Measurements from ENCODE around the gene CD300LG.
"Not testable (repeated sequence)": the region's sequence is repeated elsewhere in the genome, so short reads cannot be mapped to it uniquely, and the experiment has no call there.

The CD300LG gene

GRCh38 chr17:43846963-43847371, at the start of gene CD300LG:
TSS of gene CD300LG (plus strand) at chr17:43847176. CDS start at chr17:43847217, 41 bp downstream.
- DNase-seq = no peak

GRCh38 chr17:43798024-43798423, 49.0 kb upstream of the CD300LG start:
- DNase-seq = not testable (repeated sequence)

DNA sequence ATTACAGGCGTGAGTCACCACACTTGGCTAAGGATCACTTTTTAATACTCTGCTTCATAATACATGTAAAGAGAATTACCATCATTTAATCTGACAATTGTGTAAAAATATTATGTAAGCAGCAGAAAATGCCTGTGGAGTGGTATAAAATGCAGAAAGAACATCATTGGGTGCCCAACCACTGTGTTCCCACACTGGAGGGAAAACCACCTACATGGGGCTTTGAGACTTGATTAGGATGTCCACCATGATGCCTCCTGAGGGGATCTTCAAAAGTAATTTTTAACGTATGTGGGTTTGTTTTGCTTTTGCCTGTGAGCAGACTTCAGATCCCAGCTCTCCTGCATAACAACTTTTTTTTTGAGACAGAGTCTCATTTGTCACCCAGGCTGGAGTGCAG, 47.9 kb upstream of the CD300LG start:
- no peak for DNase-seq

DNA sequence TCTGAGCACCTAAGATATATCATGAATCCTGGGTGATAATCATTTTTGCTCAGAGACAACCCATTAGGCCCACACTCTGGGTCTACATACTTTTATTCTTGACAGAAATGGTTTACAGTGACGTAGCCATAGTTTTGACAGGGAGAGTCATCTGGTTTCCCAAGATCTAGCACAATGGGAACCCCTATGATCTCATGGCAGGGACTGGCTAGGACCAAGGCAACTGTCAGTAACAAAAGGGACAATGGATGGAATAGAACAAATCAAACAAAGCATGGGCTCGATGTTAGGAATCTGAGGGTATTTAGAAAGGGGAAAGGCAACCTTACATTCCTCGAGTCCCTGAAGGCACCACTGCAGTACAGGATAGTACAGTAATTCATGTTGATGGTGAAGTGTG, 46.2 kb upstream of the CD300LG start:
- no peak for DNase-seq

DNA sequence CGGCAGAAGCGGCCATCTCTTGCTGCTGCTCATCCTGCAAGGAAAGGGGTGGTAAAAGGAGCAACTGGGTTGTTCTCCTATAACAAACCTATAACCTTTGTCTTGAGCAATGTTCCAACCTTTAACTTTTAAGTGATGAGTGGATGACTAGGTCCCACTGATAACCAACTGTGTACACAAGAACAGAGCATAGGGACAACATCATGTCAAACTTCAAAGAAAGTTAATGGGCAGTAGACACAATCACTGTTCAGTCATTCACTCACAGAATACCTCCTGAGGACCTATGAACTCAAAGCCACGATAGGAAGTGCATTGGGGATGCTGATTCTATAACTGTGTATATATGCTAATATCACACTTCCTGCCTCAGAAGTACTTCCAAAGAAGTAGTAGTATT, 45.1 kb upstream of the CD300LG start:
- no peak for DNase-seq

GRCh38 chr17:43803758-43804157, 43.2 kb upstream of the CD300LG start:
- DNase-seq = no peak

- no peak for DNase-seq
Observed at GRCh38 chr17:43805117-43805516, 41.9 kb upstream of the CD300LG start.

GRCh38 chr17:43808076-43808475, 38.9 kb upstream of the CD300LG start:
- no peak for DNase-seq

GRCh38 chr17:43809121-43809520, 37.9 kb upstream of the CD300LG start:
- no peak for DNase-seq

DNA sequence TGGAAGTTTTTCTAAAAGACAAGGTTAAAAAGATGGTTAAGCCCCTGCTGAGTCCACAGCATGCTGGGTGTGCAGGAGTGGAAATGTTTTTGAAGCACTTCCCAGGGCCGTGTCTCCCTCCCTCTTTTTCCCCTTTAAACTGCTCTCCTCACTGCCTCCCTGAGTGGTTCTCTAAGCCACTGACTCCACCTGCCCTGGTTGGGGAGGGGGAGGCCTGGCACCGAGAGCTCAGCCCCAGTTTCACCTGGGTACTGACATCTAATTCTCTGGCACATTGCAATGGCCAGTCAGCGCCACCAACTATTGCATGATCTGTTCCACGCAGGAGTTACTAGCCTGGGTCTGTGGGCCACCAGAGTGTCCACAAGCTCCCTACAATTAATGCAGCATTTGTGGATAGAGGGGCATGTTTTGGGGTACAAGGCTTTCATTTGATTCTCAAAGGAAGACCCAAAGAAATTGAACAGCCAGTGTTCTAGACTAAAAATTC, 36.7 kb upstream of the CD300LG start:
- no peak for DNase-seq

DNA sequence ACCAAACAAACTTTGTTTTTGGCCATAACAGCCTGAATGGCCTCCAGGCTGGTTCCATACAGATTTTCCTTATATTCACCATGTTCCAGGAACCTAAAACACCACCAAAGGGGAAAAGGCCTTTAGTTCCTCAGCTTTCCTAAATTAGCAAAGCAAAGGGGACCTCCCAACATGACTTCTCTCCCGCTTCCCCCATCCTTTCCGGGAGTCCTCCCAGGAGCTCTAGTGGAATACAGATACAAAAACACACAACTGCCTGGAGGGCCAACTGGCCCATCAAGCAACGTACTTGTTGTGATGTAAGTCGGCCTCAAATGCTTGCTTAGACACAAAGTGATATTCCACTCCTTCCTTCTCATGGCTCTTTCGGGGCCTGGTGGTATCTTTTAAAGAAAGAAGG, 36.2 kb upstream of the CD300LG start:
- DNase-seq = no peak

DNA sequence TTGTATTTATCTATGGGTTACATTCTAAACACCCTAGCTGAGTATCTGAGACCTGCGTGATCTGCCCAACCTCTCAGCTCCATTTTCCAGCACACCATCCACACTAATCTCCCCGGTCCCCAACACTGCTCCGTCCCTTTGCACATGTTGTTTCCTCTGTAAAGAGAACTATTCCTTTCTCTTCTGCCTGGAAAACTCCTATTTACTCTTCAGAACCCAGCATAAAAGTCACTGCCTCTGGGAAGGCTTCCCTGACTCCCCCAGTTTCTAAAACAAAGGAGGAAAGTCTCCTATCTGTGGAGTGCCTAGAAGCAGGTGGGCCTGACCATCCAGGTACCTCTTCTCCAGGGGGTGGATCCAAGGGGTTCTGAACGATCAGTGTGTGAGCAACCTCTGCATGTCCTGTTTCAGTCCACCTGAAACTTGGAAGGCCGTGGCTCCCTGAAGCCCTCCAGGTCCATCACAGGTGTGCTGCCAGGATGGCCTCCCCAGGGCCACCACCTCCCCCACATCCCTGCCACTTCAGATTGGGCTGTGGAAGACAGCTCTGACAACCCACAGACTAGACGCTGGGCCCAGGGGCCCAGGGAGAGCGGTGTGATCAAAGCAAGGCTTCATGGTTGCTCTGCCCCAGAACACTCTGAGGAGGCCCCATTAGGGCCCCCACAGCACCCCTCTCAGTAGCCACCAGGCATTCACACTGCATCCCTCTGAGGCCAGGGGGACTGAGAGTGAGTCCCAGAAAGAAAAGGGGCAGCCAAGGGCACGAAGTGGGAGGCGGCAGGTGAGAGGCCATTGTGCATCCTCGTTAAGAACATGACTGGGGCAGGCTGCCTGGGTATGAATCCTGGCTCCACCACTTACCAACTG, 34.3 kb upstream of the CD300LG start:
- no peak for DNase-seq

DNA sequence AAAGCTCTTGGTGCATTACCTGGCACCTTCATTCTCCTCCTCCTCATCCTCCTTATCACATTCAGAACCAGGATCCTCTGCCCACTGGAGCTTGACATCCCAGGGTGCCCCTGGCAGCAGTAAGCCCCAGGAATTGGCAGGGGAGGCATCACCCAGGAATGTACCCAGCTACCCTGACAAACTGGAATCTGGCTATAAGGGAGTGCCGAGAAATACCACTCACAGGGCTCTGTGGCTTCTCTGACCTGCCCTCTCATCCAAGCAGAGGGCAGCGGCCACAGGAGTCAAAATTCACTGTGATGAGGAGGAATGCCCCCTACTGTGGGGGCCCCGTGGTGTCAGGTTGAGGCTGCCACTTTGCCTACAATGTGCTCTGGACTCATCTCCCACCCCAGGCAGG, 33.6 kb upstream of the CD300LG start:
- DNase-seq = no peak

DNA sequence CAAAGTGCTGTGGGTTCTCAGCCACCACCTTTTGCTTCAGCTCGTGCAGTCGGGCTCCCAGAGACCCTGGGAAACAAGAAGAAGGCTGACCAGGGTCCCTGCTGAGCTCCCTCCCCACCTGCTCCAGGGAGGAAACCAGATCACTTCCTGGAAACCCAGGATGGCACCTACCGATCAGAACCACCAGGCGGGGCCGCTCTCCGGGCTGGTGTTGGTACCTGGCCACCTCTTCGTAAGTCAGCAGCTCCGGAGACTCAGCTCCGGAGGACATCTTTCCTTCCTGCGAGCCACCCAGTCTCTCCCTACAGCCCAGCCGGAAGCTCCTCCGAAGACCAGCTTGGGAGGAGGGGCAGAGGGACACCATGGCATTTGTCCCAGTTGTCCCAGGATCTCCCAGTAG, 33.0 kb upstream of the CD300LG start:
- no peak for DNase-seq

- no peak for DNase-seq
Observed at GRCh38 chr17:43814714-43815113, 32.3 kb upstream of the CD300LG start.

GRCh38 chr17:43816336-43817320, 30.3 kb upstream of the CD300LG start:
- no peak for DNase-seq

DNA sequence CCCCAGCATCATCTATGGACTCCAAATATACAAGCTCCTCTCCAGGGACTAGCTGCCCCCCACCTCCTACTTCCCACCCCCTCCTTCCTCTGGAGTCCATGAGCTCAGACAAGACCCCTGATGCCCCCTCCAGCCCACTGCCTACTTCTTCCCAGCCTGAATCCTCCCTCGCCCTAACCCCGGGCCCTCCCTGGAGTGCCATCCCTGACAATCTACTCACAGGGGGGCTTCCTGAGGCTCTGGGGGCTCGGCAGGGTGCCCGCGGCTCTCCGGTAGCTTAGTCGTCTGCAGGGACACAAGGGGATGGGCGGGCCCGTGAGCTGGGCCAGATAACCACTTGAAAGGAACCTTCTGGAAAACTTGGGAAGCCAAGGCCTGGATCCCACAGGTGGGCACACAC, 29.1 kb upstream of the CD300LG start:
- DNase-seq = no peak

DNA sequence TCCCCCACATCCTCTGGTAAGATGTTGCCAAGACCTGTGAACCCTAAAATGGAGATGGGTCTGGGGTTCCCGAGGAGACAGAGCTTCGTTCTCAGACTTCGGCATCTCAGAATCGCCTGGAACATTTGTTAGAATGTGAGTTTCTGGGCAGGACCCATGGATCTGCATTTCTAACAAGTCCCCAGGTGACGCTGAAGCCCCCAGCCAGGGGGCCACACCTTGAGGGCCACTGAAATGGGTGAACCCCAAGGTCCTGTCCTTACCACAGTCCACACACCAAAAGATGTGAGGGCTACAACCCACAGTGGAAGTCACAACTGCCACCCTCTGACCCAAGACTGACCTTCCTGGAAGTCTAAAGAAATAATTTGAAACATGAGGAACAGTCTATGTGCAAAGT, 28.0 kb upstream of the CD300LG start:
- DNase-seq = no peak

- DNase-seq = no peak
Observed at GRCh38 chr17:43820759-43821158, 26.2 kb upstream of the CD300LG start.

- DNase-seq = no peak
Observed at GRCh38 chr17:43822570-43823190, 24.3 kb upstream of the CD300LG start.

DNA sequence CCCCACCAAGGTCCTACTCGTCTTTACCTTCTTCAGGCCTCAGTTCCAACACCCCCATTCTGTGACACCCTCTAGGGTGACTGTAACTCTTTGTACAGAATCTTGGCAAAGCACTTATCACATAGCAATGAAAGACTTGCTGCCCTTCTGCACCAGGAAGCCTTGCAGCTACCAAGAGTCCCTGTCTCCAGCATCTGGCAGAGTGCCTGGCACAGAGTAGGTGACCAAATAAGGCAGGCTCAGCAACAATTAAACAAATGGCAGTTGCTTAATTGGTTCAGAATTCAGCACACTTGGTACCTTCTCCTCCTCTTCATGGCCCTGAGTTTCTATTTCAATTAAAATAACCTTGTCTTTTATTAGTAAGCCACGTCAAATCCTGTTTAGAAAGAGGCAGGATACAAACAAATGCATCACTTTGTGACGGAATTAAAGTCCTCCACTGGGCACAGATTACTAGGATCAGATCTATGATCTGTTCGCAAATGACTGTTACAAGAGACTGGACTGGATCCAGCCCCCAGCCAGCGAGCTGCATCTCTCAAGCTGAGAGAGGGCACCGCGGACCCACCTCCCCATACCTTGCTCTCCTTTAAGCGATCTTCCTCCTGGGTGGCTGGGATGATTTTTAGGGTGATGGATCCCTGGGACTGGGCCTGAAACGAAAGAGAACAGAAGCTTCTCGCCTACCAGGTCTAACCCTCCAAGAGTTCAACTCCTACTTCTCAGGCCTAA, 23.5 kb upstream of the CD300LG start:
- DNase-seq = peak; percentile 65

- no peak for DNase-seq
Observed at GRCh38 chr17:43825567-43825966, 21.4 kb upstream of the CD300LG start.

Measured in RPMI8226 (cell line).